Glomerular endothelial cell (primary cell): ENCODE results near the gene KBTBD12. TPM values are rescaled to one million over a fixed set of nuclear protein-coding genes. Genes with fewer than 3 reads are reported as not detected.
"Not testable (repeated sequence)": the region's sequence is repeated elsewhere in the genome, so short reads cannot be mapped to it uniquely, and the experiment has no call there.

Experiments used
- DNase-seq: peaks from one replicate; pipeline ENCODE4 v3.0.0-alpha.2; 2011; ENCODE audit warnings: low read depth, low spot score; ENCODE audit errors: extremely low read depth
- total RNA-seq: library from RNA; depleted of rRNA; stranded (reverse); fragments of >200 nt; gene quantifications from 2 replicates; pipeline ENCODE4 v1.2.3, GENCODE V29; 2015

The KBTBD12 gene, protein sequence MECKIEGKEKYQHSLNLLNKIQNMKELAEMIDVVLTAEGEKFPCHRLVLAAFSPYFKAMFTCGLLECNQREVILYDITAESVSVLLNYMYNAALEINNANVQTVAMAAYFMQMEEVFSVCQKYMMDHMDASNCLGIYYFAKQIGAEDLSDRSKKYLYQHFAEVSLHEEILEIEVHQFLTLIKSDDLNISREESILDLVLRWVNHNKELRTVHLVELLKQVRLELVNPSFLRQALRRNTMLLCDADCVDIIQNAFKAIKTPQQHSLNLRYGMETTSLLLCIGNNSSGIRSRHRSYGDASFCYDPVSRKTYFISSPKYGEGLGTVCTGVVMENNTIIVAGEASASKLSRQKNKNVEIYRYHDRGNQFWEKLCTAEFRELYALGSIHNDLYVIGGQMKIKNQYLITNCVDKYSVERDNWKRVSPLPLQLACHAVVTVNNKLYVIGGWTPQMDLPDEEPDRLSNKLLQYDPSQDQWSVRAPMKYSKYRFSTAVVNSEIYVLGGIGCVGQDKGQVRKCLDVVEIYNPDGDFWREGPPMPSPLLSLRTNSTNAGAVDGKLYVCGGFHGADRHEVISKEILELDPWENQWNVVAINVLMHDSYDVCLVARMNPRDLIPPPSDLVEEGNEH
- not detected in 2 replicates for total RNA-seq

DNA sequence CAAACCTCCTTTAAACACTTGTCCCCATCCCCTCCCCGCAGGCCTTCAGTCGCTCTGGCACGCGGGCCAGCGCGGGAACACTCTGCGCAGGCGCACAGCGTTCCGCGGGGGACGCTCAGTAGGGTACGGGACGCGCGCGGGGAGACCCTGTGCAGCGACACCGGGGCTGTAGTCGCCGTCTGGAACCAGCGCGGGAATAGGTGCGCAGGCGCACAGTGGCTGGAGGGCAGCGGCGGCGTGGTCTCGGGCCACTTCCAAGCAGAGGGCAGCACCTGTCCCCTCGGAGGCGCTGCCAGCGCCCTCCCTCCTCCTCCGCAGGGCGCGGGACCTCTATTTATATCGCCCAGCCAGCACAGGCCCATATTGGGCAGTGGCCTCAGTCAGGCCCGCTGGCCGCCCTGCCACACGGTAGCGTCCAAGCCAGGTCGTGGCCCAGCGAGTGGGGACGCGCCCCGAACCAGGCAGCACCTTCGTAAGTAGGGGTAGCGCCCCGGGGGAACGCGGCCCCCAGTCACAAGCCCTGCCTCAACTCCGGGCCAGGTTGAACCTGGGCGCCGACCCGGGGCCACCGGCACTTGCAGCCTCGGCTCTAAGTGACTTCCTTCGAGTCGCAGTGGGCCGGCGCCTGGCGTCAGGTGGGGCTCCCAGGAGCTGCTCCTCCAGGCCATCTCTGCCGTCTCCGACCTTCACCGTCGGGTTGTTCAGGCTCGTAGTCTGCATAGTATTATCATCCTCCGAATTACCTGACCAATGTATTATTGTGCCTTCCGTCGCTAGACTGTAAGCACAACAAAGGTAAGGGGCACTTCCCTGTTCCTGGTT, at the start of gene KBTBD12:
TSS of gene KBTBD12 (plus strand) at position 118 of the 822 bp plus-strand sequence. CDS start 7,830 bp downstream, outside the sequence.
- no peak for DNase-seq

- DNase-seq, result no peak
Measured at GRCh38 chr3:127865941-127866340, 49.1 kb upstream of the KBTBD12 start.

- DNase-seq, result no peak
Measured at GRCh38 chr3:127867412-127867811, 47.6 kb upstream of the KBTBD12 start.

- no peak for DNase-seq
Measured at GRCh38 chr3:127867986-127868385, 47.0 kb upstream of the KBTBD12 start.

- no peak for DNase-seq
Measured at GRCh38 chr3:127870156-127870555, 44.9 kb upstream of the KBTBD12 start.

- DNase-seq, result not testable (repeated sequence)
Measured at GRCh38 chr3:127874097-127874496, 40.9 kb upstream of the KBTBD12 start.

- no peak for DNase-seq
Measured at GRCh38 chr3:127881586-127881985, 33.4 kb upstream of the KBTBD12 start.

GRCh38 chr3:127884041-127884440, 31.0 kb upstream of the KBTBD12 start:
- DNase-seq, result no peak

DNA sequence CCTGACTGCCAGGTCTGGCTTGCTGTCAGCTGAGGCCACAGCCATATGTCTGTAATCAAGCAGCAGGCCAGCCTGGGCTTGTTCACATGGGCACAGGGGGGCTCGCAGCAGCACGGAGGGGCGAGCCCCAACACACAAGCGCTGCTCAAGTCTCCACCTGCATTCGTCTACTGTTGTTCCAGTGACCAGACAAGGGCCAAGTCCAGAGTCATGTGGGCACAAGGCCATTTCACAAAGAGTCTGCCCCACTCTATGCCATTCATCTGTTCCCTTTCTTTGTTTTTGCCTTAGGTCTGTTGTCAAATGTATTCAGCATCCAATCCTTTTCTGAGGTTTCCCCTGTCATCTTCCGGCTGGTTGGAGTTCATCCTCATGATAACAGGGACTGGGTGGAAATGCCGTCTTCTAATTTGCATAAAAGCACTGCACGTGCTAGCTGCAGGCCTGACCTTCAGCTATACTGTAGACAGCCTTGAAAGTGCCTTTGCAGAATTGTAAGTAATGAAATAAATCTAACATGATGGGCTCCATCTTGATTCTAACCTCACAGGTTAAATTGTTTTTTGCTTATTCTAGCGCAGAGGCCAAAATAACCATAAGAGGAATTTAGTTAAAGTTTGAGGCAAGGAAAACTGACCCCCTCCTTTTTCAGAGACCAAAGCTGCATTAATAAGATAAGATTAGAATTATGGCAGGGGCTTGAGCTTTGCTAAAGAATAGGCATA, 28.6 kb upstream of the KBTBD12 start:
- no peak for DNase-seq

- DNase-seq, result no peak
Measured at GRCh38 chr3:127886956-127887231, 28.1 kb upstream of the KBTBD12 start.

- no peak for DNase-seq
Measured at GRCh38 chr3:127887321-127887720, 27.7 kb upstream of the KBTBD12 start.

DNA sequence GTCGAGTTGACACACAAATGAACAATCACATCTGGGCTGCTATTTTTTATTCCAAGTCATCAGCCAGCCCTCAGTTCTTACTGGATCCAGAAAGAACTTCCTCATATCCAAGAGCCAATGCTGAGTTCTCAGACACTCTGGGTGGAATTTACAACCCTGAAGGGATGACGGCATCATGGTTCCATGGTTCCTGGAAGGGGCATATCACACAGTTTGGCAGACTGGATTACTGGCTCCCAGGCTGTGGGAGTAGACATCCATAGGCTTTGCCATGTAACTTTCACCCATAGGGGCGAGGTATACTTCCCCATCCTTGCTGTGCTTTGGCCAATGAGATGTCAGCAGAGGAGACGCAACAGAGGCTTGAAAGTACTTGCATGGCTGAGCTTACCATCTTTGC, 26.9 kb upstream of the KBTBD12 start:
- no peak for DNase-seq

GRCh38 chr3:127888564-127889107, 26.4 kb upstream of the KBTBD12 start:
- DNase-seq, result no peak

DNA sequence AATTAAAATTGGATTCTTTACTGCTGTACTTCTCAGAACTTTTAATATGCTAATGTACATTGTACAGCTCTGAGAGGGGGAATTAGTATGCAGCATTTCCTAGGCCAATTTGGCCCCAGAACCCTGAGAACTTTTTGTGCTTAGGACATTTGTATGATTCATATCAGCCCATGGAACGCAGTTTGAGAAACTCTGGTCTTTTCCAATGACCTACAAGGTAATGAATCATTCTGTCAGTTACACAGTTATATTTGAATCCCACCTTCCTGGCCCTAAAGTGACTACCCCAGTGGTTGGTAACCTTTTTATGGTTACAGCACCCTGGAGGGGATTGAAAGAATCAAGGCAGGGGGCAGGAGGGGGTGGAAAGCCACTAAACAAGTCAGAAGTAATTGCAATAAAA, 25.6 kb upstream of the KBTBD12 start:
- no peak for DNase-seq

DNA sequence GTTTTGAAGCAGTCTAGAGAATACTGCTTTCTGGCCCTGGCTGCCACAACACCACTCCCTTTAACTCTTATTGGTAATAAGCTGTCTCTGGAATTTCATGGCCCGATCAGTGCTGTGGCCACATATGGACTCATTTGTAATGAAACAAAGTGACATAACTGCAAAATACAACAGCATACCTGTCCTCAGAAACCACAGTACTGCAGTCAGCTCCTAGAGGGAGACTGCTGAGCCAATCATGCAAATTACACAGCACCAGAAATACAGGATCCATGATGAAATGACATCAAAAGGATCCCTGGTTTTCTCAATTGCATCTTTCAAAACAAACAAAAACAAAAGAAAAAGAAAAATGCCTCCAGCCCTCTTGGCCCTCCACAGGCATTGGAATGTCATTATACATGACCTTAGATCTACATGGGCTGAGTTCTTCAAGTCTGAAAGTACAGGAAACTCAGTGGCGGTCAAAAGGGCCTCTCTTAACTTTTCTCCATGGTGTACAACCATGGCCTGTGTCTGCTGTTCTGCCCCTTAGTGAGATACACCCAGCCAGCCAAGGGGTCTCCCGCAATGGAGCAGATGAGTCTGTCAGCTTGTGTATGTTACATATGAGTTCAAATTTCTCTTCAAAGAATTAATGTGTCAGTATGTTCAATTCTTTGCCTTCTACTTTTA, 24.9 kb upstream of the KBTBD12 start:
- no peak for DNase-seq

- DNase-seq, result not testable (repeated sequence)
Measured at GRCh38 chr3:127890651-127891290, 24.3 kb upstream of the KBTBD12 start.

- DNase-seq, result no peak
Measured at GRCh38 chr3:127894481-127894880, 20.6 kb upstream of the KBTBD12 start.

DNA sequence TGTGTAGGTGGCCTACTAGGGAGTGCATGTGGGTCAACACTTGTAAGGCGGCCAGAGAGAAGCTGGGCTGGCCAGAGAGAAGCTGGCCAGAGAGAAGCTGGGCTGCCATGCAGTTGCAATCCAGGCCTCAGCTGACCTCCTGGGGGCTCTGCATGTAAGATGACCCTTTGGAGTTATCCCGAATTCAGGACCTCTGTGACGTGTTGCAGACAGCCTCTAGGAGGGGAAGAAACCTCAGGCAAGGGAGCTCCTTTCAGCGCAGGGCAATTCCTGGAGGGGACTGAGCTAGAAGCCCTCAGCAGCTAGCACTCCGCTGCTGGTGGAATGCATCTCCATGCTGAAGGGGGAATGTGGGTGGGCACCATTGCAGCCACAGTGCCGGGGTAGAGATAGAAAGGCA, 15.8 kb upstream of the KBTBD12 start:
- DNase-seq, result no peak

GRCh38 chr3:127899766-127900165, 15.3 kb upstream of the KBTBD12 start:
- no peak for DNase-seq

DNA sequence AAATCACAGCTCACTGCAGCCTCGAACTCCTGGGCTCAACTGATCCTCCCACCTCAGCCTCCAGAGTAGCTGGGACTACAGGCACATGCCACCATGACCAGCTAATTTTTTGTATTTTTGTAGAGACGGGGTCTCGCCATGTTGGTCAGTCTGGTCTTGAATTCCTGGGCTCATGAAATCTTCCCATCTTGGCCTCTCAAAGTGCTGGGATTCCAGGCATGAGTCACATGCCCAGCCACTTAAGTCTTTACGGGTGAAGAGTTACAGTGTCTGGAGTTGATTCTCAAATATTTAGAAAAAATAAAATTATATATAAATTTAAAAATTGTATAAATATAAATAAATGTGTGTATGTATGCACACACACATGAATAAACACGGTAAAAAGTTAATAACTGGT, 14.5 kb upstream of the KBTBD12 start:
- DNase-seq, result no peak
